Endothelial cell of umbilical vein (primary cell): ENCODE results near the gene VIPR1. TPM values are rescaled to one million over a fixed set of nuclear protein-coding genes. Genes with fewer than 3 reads are reported as not detected.

Experiments used
- BruUV-seq: library from RNA; stranded (reverse); fragments of 400-500 nt; replicated peaks from 2 replicates; lab custom pipeline; 2021; lab: Mats Ljungman, UMichigan
- CTCF ChIA-PET: fragments of 300-600, 350-600 bp; sonication (Branson Sonifier 250); formaldehyde crosslinking; loops from one replicate; lab custom pipeline; 2021; ENCODE audit warnings: antibody characterized with exemption, inconsistent platforms; lab: Charles Lee
- POLR2A ChIA-PET: fragments of 300-600, 350-600 bp; sonication (Branson Sonifier 250); formaldehyde crosslinking; loops from one replicate; lab custom pipeline; 2021; ENCODE audit warnings: antibody characterized with exemption, inconsistent platforms; lab: Charles Lee
- DNase-seq: peaks from one replicate; pipeline ENCODE4 v3.0.0-alpha.2; 2011; ENCODE audit warnings: low read depth, low spot score
- FAIRE-seq: peaks from 2 replicates; lab custom pipeline; 2011; peaks lifted over from hg19 to GRCh38; lab: Jason Lieb, UNC
- H2AFZ ChIP-seq: 2 replicates; pipeline ENCODE4 v1.6.0; 2012; ENCODE audit warnings: low read depth, low read length, control low read depth, inconsistent platforms
- H3K27ac ChIP-seq: 2 replicates; pipeline ENCODE4 v1.5.1; 2011; ENCODE audit warnings: low read depth, mild to moderate bottlenecking, control low read depth, low read length, moderate library complexity; ENCODE audit not compliant: insufficient read depth
- H3K27me3 ChIP-seq, 2 experiments: 2 replicates each; pipeline versions ENCODE4 v1.6.0 to v1.6.1; 2011; ENCODE audit warnings: low read length in 2 of 2, mixed read lengths in 1 of 2; ENCODE audit not compliant: control insufficient read depth in 2 of 2, insufficient read depth in 2 of 2
- H3K36me3 ChIP-seq, 2 experiments: 2 replicates in 1 of 2; 3 replicates in 1 of 2; pipeline ENCODE4 v1.5.1; 2011; ENCODE audit warnings: low read length in 2 of 2, mild to moderate bottlenecking in 1 of 2, moderate library complexity in 1 of 2; ENCODE audit not compliant: control insufficient read depth in 2 of 2, insufficient read depth in 2 of 2; ENCODE audit errors: extremely low read depth in 1 of 2
- H3K4me1 ChIP-seq: 3 replicates; pipeline ENCODE4 v1.5.1; 2011; ENCODE audit warnings: mild to moderate bottlenecking, low read length; ENCODE audit not compliant: control insufficient read depth, insufficient read depth; ENCODE audit errors: extremely low read depth
- H3K4me2 ChIP-seq: 2 replicates; pipeline ENCODE4 v1.6.1; 2011; ENCODE audit warnings: low read length, control low read depth, mixed read lengths; ENCODE audit not compliant: insufficient read depth
- H3K4me3 ChIP-seq, 3 experiments: fragments of 200-600 bp in 1 of 3; sonication (generic), shearing (Covaris generic) in 1 of 3; replicated peaks in 1 of 3; 2 replicates each; pipeline ENCODE4 v1.5.1; 2011 to 2016; ENCODE audit warnings: control low read depth in 3 of 3, low read length in 3 of 3, mild to moderate bottlenecking in 2 of 3, inconsistent platforms in 1 of 3, low read depth in 1 of 3, moderate library complexity in 1 of 3; ENCODE audit not compliant: insufficient read depth in 1 of 3
- H3K79me2 ChIP-seq: 2 replicates; pipeline ENCODE4 v1.6.0; 2012; ENCODE audit warnings: low read length, inconsistent platforms; ENCODE audit not compliant: control insufficient read depth, insufficient read depth
- H3K9ac ChIP-seq: replicated peaks from 2 replicates; pipeline ENCODE3; 2011; ENCODE audit warnings: low read length, control low read depth; ENCODE audit not compliant: insufficient read depth; ENCODE audit errors: extremely low read depth
- H3K9me1 ChIP-seq: replicated peaks from 3 replicates; pipeline ENCODE4 v1.6.0; 2011; ENCODE audit warnings: mild to moderate bottlenecking, low read length; ENCODE audit not compliant: control insufficient read depth, insufficient read depth; ENCODE audit errors: extremely low read depth
- H3K9me3 ChIP-seq: replicated peaks from 2 replicates; pipeline ENCODE4 v1.5.1; 2012; ENCODE audit warnings: low read length, inconsistent platforms; ENCODE audit not compliant: control insufficient read depth, insufficient read depth
- H4K20me1 ChIP-seq: replicated peaks from 2 replicates; pipeline ENCODE3; 2011; ENCODE audit warnings: mild to moderate bottlenecking, low read length; ENCODE audit not compliant: control insufficient read depth, insufficient read depth; ENCODE audit errors: extremely low read depth
- EZH2 ChIP-seq: IDR thresholded peaks from 2 replicates; pipeline ENCODE4 v1.6.1; 2012; ENCODE audit warnings: borderline replicate concordance, low read depth, mild to moderate bottlenecking, moderate library complexity, low read length, inconsistent platforms; ENCODE audit not compliant: severe bottlenecking
- FOS ChIP-seq: IDR thresholded peaks from 2 replicates; pipeline ENCODE4 v1.6.1; 2011; ENCODE audit warnings: mild to moderate bottlenecking, low read length, moderate library complexity, borderline replicate concordance; ENCODE audit not compliant: insufficient read depth
- GATA2 ChIP-seq: IDR thresholded peaks from 2 replicates; pipeline ENCODE4 v1.7.0; 2011; ENCODE audit warnings: low read depth, mild to moderate bottlenecking, moderate library complexity, mixed read lengths, low read length; ENCODE audit not compliant: insufficient read length, insufficient read depth
- JUN ChIP-seq: IDR thresholded peaks from 2 replicates; pipeline ENCODE4 v1.6.1; 2011; ENCODE audit warnings: borderline replicate concordance, low read depth; ENCODE audit not compliant: insufficient read length, insufficient read depth
- MYC ChIP-seq: IDR thresholded peaks from one replicate; pipeline ENCODE4 v1.6.1; 2011; ENCODE audit warnings: mild to moderate bottlenecking, low read depth, low read length
- POLR2A ChIP-seq: IDR thresholded peaks from 2 replicates; pipeline ENCODE4 v1.6.1; 2012; ENCODE audit warnings: low read depth, mild to moderate bottlenecking, control low read depth, low read length
- POLR2AphosphoS5 ChIP-seq: IDR thresholded peaks from 2 replicates; pipeline ENCODE4 v1.6.1; 2012; ENCODE audit warnings: low read depth, mild to moderate bottlenecking, control low read depth, low read length, moderate library complexity; ENCODE audit not compliant: insufficient read depth
- dilution Hi-C: fragments of 300-500 bp; cut with MboI; formaldehyde crosslinking; loops from one replicate; pipeline ENCODE4 v1.15.0; 2019; ENCODE audit warnings: low sequenced_read_pairs; ENCODE audit not compliant: extremely low pct_ligation_motif_present
- intact Hi-C: fragments of 100-400 bp; cut with micrococcal nuclease; formaldehyde crosslinking; loops from one replicate; pipeline ENCODE4 v1.10.0; 2022
- polyA plus RNA-seq, 4 experiments: library from polyadenylated mRNA; depleted of rRNA in 3 of 4; stranded (reverse) in 3 of 4; unstranded in 1 of 4; fragments of >200 nt; gene quantifications; 2 replicates each; pipeline versions ENCODE4 v1.2.1 to v1.2.3, GENCODE V29; 2011 to 2012; ENCODE audit warnings: missing spikeins in 1 of 4
- total RNA-seq: library from RNA; stranded (reverse); gene quantifications from 2 replicates; pipeline ENCODE4 v1.2.3, GENCODE V29; 2021
- TF ChIP-seq, protein P1 (sequence below): IDR thresholded peaks from 2 replicates; pipeline ENCODE4 v1.6.1; 2011; ENCODE audit not compliant: insufficient read depth, insufficient read length
- TF ChIP-seq, protein P2 (sequence below), 2 donors: IDR thresholded peaks; 1 replicate in 1 of 2; 2 replicates in 1 of 2; pipeline ENCODE4 v1.5.1; 2011; ENCODE audit warnings: low read length in 2 of 2, mild to moderate bottlenecking in 2 of 2, moderate library complexity in 2 of 2, control low read depth in 1 of 2, inconsistent platforms in 1 of 2, low read depth in 1 of 2; ENCODE audit not compliant: insufficient read depth in 1 of 2; ENCODE audit errors: extremely low read depth in 1 of 2

Gene VIPR1
- total and polyA plus RNA-seq, 2 donors (not counting 3 experiments of a cell fraction or from before 2014, with no cell fraction given), result 3.8 to 4.7 TPM

DNA sequence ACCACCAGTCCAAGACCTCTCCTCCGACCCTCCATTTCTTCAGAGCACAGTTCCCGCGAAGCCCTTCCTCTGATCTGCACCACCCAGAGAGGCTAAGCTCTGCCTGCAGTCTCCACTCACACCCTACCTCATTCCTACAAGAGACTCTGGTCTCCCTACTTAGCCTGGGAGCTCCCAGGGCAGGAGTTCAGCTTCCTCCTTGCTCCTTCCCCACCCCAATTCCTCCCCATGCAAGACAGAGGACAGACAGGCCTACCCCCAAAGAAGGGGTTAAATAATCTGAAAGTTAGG is 12.6 kb upstream of the VIPR1 start:
- H3K36me3 ChIP-seq, result no peaks in the 10 kb centered on the region
- H3K4me3 ChIP-seq, result no peak overlapping the region
- peak overlapping the region; percentile 9 for H2AFZ ChIP-seq
- intact Hi-C loops (loop anchor here (1.0 kb wide), 1 partner anchor 17 kb away; no protein-coding TSS in a partner anchor), dilution Hi-C loops (no loop called here)
- no peaks in the 10 kb centered on the region for H3K9me1 ChIP-seq
- BruUV-seq, result no TSS peak
- no peak for FAIRE-seq
- no peaks in the 10 kb centered on the region for H3K9me3 ChIP-seq
- H3K27me3 ChIP-seq, result peaks cover 0 to 4% of the 10 kb centered on the region in 2 experiments
- peaks cover 15% of the 10 kb centered on the region for H3K4me1 ChIP-seq
- no peak for DNase-seq
- peak overlapping the region; percentile 16 for H3K4me2 ChIP-seq
- H3K27ac ChIP-seq, result peak overlapping the region; percentile 58
- H4K20me1 ChIP-seq, result no peaks in the 10 kb centered on the region
- CTCF ChIA-PET, result interaction anchor here (1.1 to 1.8 kb wide), 5 partner anchors 12 to 55 kb away, joined by 3 to 11 read pairs (median 5); no protein-coding TSS in a partner anchor
- H3K9ac ChIP-seq, result peak overlapping the region; percentile 8
- TF ChIP-seq MYC, result no peak
- no peak for TF ChIP-seq JUN
- TF ChIP-seq, protein P1, sequence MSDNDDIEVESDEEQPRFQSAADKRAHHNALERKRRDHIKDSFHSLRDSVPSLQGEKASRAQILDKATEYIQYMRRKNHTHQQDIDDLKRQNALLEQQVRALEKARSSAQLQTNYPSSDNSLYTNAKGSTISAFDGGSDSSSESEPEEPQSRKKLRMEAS, result no peak
- no peak for TF ChIP-seq POLR2A
- TF ChIP-seq, protein P2, sequence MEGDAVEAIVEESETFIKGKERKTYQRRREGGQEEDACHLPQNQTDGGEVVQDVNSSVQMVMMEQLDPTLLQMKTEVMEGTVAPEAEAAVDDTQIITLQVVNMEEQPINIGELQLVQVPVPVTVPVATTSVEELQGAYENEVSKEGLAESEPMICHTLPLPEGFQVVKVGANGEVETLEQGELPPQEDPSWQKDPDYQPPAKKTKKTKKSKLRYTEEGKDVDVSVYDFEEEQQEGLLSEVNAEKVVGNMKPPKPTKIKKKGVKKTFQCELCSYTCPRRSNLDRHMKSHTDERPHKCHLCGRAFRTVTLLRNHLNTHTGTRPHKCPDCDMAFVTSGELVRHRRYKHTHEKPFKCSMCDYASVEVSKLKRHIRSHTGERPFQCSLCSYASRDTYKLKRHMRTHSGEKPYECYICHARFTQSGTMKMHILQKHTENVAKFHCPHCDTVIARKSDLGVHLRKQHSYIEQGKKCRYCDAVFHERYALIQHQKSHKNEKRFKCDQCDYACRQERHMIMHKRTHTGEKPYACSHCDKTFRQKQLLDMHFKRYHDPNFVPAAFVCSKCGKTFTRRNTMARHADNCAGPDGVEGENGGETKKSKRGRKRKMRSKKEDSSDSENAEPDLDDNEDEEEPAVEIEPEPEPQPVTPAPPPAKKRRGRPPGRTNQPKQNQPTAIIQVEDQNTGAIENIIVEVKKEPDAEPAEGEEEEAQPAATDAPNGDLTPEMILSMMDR (IDR thresholded peaks at IDR 0.05; ENCODE audit: extremely low read depth in 1 of 2, insufficient read depth in 1 of 2, low read depth in 1 of 2, low read length in 2 of 2), result no peak
- TF ChIP-seq EZH2, result no peak
- no peak for TF ChIP-seq POLR2AphosphoS5
- TF ChIP-seq FOS, result no peak
- no peak for TF ChIP-seq GATA2
- H3K79me2 ChIP-seq, result no peaks in the 10 kb centered on the region
- POLR2A ChIA-PET, result interaction anchor here (0.9 to 1.5 kb wide), 3 partner anchors 12 to 370 kb away, joined by 3 to 5 read pairs (median 3); no protein-coding TSS in a partner anchor
